NCI-H2029 (cell line): ENCODE results near the gene FGA.

ENCODE experiments used
- DNase-seq: peaks from one replicate; lab custom pipeline; 2025; lab: John Stamatoyannopoulos, UW

The FGA gene

GRCh38 chr4:154578919-154579318, 11.6 kb downstream of the FGA start:
- DNase-seq, result no peak

- DNase-seq, result no peak
Measured at GRCh38 chr4:154577324-154577723, 13.2 kb downstream of the FGA start.

DNA sequence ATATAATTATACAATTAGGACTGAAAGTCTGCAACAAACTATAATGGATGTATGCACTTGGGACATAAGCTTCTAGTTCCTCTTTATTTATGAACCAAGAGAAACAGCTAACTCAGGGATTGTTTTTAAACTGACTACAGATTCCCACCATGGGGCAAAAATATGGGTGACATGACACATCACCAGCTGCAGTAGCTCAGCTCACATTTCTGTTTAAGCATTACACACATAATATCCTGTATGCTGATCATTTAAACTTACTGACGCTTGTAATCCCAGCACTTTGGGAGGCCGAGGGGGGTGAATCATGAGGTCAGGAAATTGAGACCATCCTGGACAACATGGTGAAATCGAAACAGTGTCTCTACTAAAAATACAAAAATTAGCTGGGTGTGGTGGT, 16.2 kb downstream of the FGA start:
- no peak for DNase-seq

DNA sequence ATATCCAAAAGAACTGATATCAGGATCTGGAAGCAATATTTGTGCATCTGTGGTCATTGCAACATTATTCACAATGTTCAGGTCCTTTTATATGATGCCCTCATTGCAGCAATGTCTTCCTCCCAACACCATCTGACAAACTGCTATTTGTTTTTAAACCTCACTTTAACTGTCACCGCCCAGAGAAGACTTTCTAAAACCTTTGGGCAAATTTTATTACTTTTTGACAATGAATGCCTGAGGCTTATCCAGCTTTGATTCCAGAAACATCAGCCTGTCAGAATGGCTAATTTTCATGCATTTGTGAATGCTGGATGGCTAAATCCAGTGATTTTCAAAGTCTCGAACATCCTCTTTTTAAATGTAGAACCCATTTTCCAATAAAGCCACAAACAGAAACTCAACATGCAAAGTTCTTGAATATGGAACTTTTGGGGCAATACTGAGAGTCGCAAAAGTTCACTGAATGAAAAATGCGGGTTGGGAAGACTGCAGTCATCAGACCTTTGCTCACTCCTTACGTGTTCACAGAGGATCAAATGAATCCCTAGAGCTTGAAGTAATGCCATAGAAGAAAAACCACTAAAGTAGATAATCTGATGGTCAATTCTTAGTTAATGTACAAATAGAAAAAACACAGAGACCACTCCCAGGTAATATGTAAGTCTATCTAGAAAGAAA, 17.2 kb downstream of the FGA start:
- DNase-seq, result no peak

GRCh38 chr4:154569584-154569983, 21.0 kb downstream of the FGA start:
- DNase-seq, result no peak

DNA sequence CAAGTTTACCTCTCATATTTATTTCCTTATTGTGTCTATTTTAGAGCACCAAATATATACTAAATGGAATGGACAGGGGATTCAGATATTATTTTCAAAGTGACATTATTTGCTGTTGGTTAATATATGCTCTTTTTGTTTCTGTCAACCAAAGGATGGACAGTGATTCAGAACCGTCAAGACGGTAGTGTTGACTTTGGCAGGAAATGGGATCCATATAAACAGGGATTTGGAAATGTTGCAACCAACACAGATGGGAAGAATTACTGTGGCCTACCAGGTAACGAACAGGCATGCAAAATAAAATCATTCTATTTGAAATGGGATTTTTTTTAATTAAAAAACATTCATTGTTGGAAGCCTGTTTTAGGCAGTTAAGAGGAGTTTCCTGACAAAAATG, 21.5 kb downstream of the FGA start:
- no peak for DNase-seq

DNA sequence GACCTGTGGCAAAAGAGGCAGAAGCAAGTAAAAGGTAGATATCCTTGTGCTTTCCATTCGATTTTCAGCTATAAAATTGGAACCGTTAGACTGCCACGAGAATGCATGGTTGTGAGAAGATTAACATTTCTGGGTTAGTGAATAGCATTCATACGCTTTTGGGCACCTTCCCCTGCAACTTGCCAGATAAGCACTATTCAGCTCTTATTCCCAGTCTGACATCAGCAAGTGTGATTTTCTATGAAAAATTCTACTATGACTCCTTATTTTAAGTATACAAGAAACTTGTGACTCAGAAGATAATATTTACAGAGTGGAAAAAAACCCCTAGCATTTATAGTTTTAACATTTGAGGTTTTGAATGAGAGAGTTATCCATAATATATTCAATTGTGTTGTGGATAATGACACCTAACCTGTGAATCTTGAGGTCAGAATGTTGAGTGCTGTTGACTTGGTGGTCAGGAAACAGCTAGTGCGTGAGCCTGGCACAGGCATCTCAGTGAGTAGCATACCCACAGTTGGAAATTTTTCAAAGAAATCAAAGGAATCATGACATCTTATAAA, 23.8 kb downstream of the FGA start:
- no peak for DNase-seq

- DNase-seq, result no peak
Measured at GRCh38 chr4:154565704-154566103, 24.8 kb downstream of the FGA start.

- DNase-seq, result no peak
Measured at GRCh38 chr4:154564311-154564710, 26.2 kb downstream of the FGA start.

- DNase-seq, result no peak
Measured at GRCh38 chr4:154562697-154563254, 27.8 kb downstream of the FGA start, which contains the start of gene FGB. Gene FGB (plus strand): TSS chr4:154563011. CDS start chr4:154563019, 8 bp downstream.

- DNase-seq, result no peak
Measured at GRCh38 chr4:154560824-154561231, 29.7 kb downstream of the FGA start.

DNA sequence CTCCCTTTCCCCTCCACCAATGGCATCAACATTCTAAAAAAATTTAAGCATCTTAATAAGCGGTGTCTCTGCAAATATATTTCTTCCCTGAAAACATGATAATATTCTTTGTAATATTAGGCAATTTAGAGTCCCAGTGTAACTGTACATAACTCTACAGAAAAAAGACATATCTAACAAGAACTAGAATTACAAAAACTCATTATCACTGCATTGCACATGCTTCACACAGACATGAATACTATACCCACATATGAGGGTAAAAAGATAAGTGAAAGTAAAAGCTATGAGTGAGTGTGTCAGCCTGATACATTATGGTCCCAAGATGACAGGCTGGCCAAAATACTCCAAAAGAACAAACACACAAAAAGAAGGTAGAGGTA, 30.1 kb downstream of the FGA start:
- DNase-seq, result no peak

DNA sequence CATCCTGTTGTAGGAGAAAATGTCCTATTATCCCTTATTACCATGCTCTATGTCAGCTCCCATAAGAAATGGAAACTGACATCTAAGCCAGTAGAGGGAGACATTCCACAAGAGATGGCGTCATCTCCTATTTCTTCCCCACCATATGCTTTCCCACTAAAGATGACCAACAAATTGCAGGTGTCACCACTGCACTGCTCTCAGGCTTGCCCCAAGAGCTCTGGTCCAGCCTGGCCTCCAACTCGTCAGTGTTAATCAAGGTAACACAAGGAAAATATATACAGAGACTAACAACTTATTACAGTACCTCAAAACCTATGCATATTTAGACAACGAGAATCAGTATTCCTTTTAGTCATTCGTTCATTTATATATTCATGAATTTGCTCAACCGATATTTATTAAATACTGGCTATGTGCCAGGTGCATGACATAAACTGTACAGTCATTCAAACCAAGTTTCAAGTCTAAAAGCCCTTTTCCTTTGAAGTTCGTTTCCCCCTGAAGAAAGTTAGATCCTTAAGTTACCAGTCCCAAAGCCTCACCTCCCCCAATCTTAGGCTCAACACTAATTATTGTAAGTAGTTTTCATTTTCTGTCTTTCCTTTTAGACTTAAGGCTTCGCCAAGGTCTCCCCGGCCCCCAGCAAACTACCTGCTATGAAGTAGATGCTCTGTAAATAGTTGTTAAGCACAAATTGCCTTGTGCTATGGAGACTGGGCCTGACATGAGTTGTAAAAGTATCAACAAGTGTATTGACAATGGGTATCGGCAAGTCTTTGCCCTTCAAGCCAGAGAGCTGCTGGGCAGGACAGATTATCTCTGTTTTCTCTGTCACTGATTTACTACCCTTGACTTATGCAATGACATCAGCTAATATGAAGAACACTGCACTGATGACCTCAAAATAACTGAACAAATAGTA, 30.8 kb downstream of the FGA start:
- DNase-seq, result peak; percentile 4

DNA sequence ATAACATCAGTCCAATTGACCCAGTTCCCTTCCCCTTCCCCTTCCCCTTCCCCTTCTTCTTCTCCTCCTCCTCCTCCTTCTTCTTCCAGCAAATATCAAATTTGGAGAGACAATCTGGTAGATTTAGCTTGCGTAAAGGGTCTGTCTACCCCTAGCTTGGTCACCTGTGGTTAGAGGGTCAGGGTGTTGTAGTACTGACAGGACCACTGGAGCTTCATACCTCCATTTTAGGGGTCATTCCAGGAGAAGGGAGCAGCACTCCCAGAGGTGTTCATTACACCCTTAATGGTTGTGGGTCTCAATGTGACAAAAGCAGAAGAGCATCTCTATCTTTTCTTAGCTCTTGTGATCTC, 31.4 kb downstream of the FGA start:
- no peak for DNase-seq

GRCh38 chr4:154551872-154552686, 38.5 kb downstream of the FGA start:
- peak; percentile 33 for DNase-seq

DNA sequence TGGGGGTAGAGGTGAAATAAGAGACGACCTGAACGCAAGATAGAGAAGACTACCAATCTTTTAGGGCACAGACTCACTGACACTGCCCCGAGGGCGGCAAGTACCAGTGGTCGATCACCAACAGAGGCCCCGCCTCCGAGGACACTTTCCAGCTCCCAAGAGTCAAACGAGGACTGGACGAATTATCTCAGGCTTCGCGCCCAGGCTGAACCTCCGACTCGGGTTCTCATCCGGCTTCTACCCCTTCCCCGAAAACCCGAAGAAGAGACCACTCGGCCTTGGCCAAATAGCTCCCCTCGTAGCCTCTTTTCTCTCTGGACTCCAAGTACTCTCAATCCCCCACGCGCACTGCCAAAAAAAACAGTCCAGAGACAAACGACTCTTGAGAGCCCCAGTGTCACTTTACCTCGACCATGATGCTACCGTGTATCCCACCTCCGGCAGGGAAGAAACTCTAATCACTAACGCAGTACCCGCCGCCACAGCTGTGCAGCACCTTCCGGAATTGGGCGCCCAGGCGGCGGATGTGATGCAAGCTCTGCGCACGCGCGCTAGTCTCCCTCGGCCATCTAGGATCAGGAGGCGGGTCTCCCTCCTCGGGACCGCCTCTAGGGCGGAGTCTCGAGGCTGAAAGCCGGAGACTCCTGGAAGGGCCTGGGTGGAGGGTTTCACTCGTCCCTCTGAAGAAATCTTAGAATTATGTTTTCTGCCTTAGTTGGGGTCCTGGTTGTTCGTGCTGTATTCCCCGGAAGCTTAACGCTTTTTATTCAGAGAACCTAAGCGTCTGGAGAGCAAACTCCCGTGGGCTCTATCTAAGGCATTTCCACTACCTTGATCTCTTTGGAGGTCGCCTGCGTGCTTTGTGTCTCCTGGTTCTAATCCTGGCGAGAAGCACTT, 40.4 kb downstream of the FGA start, which contains the start of gene PLRG1:
Gene PLRG1, minus strand, starts transcription at position 507 of the 897 bp plus-strand sequence. Its CDS starts 92 bp downstream, at position 415.
- DNase-seq, result peak; percentile 93

- no peak for DNase-seq
Measured at GRCh38 chr4:154545689-154546088, 44.9 kb downstream of the FGA start.

- no peak for DNase-seq
Measured at GRCh38 chr4:154542271-154542879, 48.2 kb downstream of the FGA start.
